Measurements from ENCODE around the gene THOC7. TPM values are rescaled to one million over a fixed set of nuclear protein-coding genes. Genes with fewer than 3 reads are reported as not detected.

Gene THOC7
- total RNA-seq, 1 experiment from 2014 or later = 67.3 TPM

- ChIA-PET CTCF (no interaction called here), POLR2A (no interaction called here), RAD21 (ENCODE audit: low non-redundant PET in 1 of 2, low total read pairs in 2 of 2, uncharacterized antibody in 2 of 2, unreplicated experiment in 2 of 2) (no interaction called here)
- Histone ChIP-seq H3K4me1 (ENCODE audit: control insufficient read depth in 1 of 2, insufficient read depth in 2 of 2, low read length in 2 of 2) (no peaks in the 10 kb centered on the region), H3K9me3 (ENCODE audit: control insufficient read depth in 1 of 2, insufficient read depth in 1 of 2, low read depth in 1 of 2, low read length in 2 of 2) (no peaks in the 10 kb centered on the region), H3K9ac (ENCODE audit: low read length) (no peak overlapping the region), H3K36me3 (ENCODE audit: control insufficient read depth in 1 of 2, insufficient read depth in 2 of 2, low read length in 2 of 2) (no peaks in the 10 kb centered on the region), H3K27me3 (ENCODE audit: insufficient read depth, low read length) (no peaks in the 10 kb centered on the region), H3K79me2 (ENCODE audit: insufficient read depth, low read length) (peaks cover 63% of the 10 kb centered on the region), H3K4me3 (replicated peaks in 1 of 2; ENCODE audit: low read depth in 1 of 2, low read length in 2 of 2) (no peak overlapping the region), H3K4me2 (ENCODE audit: low read length) (no peak overlapping the region), H3K9me2 (ENCODE audit: insufficient read depth) (no peaks in the 10 kb centered on the region), H2AFZ (ENCODE audit: low read depth, low read length, poor library complexity, severe bottlenecking) (no peak overlapping the region), H4K20me1 (ENCODE audit: insufficient read depth) (0 out of 2 replicates have a peak, but pooled peaks cover under 1% of the 10 kb centered on the region), H3K27ac (ENCODE audit: low read depth, low read length) (no peak overlapping the region)
- DNase-seq (ENCODE audit: low read depth, low spot score) (no peak), ATAC-seq (no peak)
- no TSS peak for BruUV-seq (replicated peaks)
- TF ChIP-seq, protein P1, sequence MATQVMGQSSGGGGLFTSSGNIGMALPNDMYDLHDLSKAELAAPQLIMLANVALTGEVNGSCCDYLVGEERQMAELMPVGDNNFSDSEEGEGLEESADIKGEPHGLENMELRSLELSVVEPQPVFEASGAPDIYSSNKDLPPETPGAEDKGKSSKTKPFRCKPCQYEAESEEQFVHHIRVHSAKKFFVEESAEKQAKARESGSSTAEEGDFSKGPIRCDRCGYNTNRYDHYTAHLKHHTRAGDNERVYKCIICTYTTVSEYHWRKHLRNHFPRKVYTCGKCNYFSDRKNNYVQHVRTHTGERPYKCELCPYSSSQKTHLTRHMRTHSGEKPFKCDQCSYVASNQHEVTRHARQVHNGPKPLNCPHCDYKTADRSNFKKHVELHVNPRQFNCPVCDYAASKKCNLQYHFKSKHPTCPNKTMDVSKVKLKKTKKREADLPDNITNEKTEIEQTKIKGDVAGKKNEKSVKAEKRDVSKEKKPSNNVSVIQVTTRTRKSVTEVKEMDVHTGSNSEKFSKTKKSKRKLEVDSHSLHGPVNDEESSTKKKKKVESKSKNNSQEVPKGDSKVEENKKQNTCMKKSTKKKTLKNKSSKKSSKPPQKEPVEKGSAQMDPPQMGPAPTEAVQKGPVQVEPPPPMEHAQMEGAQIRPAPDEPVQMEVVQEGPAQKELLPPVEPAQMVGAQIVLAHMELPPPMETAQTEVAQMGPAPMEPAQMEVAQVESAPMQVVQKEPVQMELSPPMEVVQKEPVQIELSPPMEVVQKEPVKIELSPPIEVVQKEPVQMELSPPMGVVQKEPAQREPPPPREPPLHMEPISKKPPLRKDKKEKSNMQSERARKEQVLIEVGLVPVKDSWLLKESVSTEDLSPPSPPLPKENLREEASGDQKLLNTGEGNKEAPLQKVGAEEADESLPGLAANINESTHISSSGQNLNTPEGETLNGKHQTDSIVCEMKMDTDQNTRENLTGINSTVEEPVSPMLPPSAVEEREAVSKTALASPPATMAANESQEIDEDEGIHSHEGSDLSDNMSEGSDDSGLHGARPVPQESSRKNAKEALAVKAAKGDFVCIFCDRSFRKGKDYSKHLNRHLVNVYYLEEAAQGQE (IDR thresholded peaks at IDR 0.05; ENCODE audit: low read depth) = no peak
- TF ChIP-seq YY1 (IDR thresholded peaks at IDR 0.05; ENCODE audit: extremely low read depth, insufficient replicate concordance, low read depth, low read length) = no peak
- no peak for TF ChIP-seq SIN3A (IDR thresholded peaks at IDR 0.05; ENCODE audit: low read depth)
- TF ChIP-seq, protein P2, sequence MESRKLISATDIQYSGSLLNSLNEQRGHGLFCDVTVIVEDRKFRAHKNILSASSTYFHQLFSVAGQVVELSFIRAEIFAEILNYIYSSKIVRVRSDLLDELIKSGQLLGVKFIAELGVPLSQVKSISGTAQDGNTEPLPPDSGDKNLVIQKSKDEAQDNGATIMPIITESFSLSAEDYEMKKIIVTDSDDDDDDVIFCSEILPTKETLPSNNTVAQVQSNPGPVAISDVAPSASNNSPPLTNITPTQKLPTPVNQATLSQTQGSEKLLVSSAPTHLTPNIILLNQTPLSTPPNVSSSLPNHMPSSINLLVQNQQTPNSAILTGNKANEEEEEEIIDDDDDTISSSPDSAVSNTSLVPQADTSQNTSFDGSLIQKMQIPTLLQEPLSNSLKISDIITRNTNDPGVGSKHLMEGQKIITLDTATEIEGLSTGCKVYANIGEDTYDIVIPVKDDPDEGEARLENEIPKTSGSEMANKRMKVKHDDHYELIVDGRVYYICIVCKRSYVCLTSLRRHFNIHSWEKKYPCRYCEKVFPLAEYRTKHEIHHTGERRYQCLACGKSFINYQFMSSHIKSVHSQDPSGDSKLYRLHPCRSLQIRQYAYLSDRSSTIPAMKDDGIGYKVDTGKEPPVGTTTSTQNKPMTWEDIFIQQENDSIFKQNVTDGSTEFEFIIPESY (IDR thresholded peaks at IDR 0.05; ENCODE audit: extremely low read depth, insufficient replicate concordance, low read length) = no peak
- TF ChIP-seq ZNF274 (IDR thresholded peaks at IDR 0.05; ENCODE audit: low read depth, low read length) = no peak
- no peak for TF ChIP-seq FOSL1 (IDR thresholded peaks at IDR 0.05; ENCODE audit: low read depth)
- no peak for TF ChIP-seq SP1 (IDR thresholded peaks at IDR 0.05; ENCODE audit: low read depth)
- no peak for TF ChIP-seq CBX3 (IDR thresholded peaks at IDR 0.05; ENCODE audit: low read depth)
- TF ChIP-seq, protein P3, sequence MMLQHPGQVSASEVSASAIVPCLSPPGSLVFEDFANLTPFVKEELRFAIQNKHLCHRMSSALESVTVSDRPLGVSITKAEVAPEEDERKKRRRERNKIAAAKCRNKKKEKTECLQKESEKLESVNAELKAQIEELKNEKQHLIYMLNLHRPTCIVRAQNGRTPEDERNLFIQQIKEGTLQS (IDR thresholded peaks at IDR 0.05) = no peak
- no peak for TF ChIP-seq RAD21 (IDR thresholded peaks at IDR 0.05; ENCODE audit: low read depth)
- intact Hi-C loops (cut with micrococcal nuclease) = no loop called here
Measured at GRCh38 chr3:63880653-63881052, 17.0 kb upstream of the THOC7 start.

Measured in HCT116 (cell line).